T-helper 2 cell (primary cell): ENCODE measurements around the gene NGFR.

ENCODE experiments used
- DNase-seq, 5 experiments: peaks; one replicate each; pipeline versions ENCODE4 v3.0.0 to v3.0.0-alpha.2; 2012 to 2022

NGFR gene

DNA sequence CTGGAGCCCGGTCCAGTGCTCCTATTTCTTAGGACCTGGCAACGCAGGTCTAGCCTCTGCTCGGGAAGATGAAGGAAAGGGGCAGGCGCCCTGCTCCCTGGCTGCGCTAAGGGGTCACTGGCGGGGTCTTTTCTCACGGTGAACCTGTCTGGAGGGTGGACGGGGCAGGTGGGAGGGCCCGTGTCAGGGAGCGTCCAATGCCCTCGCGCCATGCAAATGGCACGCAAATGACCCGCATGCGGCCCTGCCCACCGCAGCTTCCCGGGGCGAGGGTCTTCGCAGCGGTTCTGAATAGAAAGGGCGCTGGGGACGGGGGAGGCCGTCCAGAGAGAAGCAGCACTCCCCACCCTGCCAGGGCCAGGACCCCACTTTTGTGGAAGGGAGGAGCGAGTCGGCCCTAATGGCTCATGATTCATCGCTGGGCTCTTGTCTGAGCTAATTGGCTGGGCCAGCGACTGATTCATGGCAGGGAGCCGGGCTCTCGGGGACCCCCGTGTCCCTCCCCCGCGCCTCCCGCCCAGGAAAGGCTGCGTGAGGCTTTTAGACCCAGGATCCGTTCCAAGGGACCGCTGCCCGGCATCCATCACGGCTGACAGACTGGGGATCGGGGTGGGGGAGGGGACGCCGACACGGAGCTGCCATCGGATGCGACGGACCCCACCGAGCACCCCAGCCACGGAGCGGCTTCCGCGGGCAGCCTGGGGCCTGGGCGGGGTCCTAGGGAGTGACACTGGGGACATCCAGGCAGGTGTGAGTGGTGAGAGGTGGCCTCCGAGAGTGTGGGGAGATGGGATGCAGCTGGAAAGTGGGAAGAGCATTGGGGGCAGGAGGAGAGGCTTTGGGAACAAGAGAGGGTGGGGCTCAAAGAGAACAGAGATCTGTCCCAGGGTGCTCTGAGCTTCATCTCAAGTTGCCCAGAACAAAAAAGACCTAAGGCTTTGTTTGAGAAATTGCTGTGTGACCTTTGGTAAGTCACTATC, 25.0 kb upstream of the NGFR start:
- no peak for DNase-seq

DNA sequence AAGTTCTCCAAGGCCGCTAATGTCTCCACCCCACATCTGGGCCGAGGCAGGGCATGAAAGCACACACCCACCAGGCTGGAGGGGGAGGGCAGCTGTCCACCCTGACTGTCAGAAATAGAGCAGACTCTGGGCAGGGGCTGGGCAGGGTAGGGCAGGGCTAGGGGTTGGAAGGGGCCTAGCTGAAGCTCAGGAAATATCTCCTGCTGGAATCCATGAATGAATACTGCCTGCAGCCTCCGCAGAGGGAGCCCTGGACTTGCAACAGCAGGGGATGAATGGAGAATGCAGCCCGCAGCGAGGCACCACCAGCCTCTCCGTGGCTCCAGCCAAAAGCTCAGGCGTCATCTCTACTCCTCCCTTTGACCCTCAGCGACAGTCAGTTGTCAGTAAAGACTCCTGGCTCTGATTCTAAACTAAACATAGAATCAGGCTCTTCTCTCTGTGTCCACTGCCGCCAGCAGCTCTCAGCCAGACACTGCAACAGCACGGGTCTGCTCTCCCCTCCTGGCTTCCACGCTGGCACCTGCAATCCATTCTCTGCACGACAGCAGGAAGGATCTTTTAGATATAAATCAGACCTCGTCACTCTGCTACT, 23.9 kb upstream of the NGFR start:
- DNase-seq, result no peak

DNA sequence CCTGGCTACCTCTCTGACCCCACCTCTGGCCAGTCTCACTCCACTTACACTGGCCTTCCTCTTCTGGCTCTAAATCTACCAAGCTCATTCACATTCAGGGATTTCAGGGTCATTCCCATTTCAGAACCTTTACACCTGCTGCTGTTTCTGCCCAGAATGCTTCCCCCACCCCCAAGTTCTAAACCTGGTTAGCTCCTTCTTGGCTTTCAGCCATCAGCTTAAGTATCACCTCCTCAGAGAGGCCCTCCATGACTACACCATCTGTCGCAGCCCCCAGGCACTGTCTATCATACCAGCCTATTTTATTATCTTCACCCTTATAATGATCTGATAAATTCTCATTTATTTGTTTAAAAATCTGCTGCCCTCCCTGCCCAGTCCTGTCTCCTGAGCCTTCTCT, 23.3 kb upstream of the NGFR start:
- DNase-seq, result no peak

DNA sequence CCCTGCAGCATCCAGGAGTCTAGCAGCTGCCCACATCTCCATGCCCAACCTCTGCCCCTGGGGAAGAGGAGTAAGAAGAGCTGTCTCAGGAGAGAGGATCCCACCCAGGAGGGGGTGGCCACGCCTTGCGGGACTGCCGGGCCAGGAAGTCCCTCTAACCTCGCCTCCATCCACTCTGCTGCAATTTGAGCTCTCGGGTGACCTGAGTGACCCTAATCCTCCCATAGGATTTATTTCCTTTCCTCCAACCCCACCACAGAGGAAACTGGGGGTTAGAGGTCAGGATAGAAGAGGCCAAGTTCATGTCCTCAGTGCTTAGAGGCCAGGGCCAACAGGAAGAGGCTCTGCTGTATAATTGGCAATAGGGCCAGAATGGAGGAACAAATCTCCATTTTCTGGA, 22.6 kb upstream of the NGFR start:
- DNase-seq, result no peak

DNA sequence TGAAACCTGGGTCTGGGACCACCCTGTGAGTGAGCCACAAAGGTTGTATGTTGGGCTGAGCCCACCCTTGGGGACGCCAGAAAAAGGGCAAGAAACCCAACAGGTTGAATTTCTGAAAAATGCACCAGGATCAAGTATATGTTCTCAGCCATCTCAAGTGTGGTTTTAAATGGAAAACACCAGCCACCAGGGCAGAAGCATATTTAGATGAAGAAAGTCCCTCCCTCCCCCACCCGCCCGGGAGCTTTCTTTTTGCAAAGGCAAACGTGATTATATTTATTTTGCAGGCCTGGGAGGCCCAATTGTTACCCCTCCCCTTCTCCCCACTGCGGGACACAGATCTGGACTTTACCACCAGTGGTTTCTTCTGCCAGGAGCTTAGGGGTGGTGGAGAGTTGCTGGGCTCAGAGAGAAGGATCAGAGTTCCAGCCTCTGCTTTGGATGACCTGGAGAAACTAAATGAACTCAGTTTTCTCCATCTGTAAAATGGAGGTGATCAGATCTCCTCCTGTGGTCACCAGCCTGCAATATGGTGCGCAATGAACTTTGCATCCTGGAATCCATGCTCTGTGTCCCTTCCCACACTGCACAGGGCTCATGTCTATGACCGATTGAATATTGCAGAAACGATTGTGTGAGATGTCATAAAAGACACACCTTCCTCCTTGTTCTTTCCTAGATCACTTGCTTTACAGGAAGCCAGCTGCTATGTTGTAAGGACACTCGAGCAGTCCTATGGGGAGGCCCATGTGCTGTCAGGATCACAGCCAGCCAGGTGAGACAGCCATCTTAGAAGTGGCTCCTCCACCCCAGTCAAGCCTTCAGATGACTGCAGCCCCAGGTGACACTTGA, 21.0 kb upstream of the NGFR start:
- DNase-seq, result no peak

DNA sequence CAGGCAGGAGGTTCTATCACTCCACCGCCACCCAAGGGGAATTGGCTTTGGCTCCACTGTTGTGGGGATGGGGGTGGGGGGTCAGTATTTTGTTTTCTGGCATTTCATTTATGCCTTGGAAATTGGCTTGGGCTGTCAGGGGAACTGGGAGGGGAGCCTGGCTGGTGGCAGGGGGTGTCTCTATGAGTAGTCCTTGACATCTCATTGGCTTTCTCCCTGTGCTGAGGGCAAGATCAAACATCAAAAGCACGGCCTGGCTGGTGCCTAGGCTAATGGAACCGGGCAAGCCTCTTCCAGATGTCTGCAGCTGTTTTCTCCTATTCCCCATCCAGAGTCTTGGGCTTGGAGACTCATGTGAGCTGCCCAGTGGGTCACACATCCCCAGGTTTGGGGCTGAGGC, 17.4 kb upstream of the NGFR start:
- DNase-seq, result no peak

DNA sequence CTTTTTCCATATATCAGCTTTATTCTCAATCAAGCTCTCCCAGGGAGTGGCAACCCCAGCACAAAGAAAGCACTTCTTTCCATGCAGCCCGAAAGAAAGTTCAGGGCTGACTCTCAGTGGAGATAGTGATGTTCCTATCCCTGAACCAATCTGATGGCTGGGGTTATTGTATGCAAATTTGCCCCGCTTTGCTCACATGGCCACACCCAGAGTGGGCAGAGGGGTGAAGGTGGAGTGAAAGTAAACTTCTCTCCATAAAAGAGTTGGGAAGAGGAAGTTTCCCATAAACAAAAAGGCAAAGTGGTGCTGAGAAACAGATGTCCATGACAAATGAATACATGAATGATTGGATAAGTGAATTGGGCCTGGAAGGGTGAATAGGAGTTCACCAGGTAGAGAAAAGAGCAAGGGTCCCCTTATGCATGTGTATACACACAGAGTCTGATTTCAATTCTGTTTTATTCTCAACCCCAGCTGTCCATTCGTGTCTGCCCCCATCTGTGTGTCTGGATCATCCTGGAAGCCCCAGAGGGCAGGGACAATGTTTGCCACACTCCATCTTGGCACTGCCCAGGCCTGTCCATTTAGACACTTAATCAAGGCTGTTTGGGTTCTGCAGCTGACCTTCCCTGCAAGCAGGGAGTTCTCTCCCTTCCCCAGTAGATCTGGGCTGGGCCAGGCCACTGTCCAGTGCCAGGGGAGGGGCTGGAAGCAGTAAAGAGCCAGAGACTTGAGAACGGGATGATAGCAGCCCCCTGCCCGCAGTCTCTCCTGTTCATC, 14.1 kb upstream of the NGFR start:
- DNase-seq, result no peak

DNA sequence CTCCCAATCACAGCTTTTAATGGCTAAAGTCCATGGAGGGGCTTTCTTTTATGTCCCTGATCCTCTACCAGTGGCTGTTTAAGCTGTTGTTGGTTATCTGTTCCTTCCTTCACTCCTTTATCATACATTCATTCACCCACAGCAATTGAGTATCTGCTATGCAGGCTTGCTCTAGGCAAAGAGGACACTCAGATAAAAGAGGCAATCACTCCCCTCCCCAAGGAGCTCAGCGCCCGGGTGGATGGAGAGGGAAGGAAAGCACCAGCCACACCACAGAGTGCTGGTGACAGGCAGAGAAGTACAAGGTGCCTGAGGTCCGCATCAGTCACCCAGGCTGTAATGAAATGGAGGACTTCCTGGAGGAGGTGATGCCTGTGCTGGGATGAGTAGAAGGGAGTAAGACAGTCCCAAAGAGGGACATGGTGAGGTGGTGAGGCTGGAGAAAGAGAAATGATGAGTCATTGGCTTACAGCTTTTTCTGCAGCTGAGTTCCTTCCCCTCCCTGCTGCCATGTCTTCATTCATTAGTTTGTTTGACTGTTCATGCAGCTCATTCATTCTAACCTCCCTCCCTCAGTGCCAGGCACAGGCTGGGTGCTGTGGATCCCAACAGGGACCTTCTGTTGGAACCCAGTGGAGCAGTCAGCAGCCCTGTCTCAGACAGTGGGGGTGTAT, 12.8 kb upstream of the NGFR start:
- DNase-seq, result no peak

DNA sequence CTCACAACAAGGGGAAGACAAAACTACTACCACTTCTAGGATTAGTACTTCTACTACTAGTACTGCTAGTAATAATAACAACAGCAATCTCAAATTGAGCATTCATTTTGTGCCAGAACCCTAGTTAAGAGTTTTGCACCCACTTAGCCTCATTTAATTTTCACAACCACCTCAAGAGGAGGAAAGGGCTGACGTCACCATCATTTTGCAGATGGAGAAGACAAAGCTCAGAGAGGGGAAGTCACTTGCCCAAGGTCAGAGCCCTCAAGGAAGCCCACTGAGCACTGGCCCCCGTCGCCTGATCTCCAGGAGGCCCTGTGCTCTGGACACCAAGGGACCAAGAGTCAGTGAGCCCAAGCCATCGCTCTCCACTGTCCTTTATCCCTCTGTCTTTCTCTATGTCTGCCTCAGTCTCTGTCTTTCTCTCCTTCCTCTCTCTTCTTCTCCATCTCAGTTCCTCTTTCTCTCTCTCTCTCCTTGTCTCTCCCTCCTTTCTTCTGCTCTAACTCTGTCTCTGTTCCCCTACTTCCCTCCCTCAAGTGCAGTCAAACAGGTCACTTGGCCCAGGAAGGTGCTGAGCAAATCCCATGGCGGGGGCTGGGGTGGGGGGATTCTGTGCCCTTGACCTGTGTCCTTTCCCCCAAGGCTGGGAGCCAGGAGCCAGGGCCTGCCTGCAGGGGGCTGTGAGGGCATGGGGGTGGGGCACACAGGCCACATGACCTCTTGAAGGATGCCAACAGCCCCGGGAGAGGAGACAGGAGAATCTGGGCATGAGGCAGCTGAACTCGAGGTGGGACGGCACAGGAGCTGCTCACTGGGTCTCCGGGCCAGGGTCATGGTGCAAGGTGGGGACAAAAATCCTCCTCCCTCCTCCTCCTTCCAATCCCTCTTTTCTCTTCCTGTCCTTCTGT, 11.2 kb upstream of the NGFR start:
- DNase-seq, result no peak

DNA sequence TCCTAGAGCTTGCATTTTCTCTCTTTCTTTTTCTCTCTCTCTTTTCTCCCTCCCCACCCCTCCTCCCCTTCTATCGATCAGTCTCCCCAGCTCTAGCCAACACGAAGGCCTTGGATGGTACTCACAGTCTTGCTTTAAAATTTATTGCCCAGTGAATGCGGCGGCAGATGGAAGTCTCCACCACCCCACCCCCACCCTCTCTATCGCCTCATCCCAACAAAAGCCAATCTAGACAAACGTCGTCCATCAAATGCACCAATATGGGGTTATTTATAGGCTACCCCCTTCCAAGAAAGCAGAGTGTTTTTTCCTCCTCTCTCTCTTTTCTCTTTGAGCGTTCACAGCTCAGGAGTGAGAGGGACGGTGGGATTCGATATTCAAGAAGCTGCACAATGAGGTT, 10.5 kb upstream of the NGFR start:
- no peak for DNase-seq

DNA sequence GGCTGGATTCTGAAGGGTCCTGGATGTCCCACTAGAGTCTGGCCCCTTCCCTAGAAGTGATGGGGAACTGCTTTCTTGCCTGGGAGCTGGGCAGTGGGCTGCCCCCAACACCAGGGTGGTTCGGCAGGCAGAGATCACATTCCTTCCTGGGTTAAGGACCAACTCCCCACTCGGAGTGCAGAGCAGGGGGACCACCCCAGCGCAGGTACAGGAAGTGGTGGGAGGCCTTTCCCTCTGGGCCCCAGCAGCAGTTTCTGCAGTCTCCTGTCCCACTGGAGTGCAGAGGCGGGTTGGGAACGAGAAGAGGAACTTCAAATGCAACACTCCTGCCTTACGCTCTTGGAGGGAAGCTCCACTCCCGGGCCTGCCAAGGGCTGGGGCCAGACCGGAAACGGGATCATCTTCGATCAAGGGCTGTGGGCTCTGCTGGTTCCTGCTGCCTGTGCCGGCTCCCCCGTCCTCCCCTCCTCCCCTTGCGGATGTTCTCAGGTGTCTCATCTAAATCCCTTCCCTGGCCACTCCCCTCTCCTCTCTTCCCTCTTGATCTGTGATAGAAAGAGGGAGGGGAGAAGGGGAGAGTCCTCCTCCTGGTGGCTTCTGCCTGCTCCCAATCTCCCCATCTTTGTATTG, 9.0 kb upstream of the NGFR start:
- no peak for DNase-seq

DNA sequence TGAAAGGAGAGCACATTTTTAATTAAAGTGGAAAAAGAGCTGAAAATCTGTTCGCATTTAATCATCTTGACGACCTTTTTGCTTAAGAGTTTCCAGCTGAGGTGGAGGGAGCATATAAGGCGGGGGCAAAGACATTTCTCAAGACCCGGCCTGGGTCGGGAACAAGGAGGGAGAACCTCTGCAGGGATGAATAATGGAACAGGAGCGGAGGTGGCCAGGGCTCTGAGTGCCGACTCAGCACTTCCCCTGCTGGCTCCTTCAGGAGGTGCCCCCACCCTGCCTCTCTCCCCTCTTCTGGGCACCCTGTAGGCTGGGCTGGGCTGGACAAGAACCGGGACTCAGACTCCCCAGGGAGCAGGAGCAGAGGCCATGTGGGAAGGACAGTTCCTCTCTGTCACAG, 7.9 kb upstream of the NGFR start:
- DNase-seq, result no peak

DNA sequence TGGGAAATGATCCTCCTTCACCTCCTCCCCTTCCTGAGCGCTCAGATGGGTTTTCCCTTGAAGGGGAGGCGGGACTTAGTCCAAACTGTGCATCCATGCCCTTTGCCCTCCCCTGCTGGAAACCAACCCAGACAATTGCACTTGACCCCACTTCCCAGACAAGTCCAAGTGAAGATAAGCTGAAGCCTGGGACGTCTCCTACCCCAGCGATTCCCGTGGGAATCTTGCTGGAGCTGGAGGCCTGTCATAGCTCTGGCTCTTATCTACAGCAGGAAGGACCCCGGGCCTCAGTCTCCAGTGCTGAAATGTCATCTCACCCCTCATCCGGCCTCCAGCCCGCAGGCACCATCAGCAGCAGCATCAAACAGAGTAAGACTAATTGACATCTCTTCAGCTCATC, 6.5 kb upstream of the NGFR start:
- DNase-seq, result no peak

DNA sequence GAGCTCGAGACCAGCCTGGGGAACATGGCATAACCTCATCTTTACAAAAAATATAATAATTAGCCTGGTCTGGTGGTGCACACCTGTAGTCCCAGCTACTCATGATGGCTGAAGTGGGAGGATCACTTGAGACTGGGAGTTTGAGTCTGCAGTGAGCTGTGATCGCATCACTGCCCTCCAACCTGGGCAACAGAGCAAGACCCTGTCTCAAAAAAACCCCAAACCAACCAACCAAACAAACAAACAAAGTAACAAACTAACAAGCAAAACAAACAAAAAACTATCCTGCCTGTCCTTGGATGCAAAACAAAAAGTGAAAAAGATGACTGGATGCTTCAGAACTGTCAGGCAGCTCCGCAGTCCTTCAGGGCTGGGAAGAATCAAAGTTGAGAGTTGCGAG, 5.7 kb upstream of the NGFR start:
- no peak for DNase-seq

DNA sequence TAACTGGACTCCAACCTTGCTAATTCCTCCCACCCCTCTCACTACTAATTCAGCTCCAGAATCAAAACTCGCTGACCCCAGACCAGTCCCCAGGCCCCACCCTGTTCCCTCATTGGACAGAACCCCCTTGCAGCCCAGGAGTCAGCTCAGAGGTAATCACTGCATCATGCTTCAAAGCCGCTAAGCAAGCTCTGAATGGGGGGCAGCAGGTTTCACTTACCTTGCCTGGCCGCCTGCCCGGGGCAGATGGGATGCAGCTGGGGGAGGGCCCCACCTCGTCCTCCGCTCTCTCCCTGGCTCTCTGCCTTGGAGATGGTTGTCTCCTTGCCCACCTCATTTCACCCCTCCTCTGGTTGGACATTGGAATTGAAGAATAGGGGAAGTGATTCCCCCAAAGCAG, 4.8 kb upstream of the NGFR start:
- no peak for DNase-seq

DNA sequence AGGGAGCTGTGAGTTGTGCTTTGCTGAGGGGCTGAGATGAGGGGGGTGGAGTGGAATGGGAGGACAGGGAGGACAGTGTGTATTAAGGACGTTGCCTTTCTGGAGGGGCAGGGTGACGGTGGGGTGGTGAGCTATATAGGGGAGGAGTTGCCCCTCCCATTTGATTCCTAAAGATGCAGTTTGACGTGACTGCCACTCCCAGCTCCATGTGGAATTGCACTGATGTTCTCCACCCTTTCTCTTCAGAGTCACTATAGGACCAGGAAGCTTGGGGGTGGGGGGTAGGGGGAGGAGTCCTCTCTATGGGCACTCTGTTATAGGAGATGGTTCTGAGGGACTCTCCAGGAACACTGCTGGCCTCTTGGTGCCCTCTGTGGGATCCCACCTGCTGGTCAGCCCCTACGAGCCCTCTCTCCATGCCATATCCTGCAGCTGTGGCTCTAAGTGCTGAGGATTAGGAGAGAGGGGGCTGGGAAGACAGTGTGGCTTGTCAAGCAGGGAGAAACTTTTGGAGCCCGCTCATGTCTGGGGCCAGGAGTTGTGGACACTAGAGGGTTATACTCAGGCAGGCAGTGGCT, 3.8 kb upstream of the NGFR start:
- DNase-seq, result no peak

DNA sequence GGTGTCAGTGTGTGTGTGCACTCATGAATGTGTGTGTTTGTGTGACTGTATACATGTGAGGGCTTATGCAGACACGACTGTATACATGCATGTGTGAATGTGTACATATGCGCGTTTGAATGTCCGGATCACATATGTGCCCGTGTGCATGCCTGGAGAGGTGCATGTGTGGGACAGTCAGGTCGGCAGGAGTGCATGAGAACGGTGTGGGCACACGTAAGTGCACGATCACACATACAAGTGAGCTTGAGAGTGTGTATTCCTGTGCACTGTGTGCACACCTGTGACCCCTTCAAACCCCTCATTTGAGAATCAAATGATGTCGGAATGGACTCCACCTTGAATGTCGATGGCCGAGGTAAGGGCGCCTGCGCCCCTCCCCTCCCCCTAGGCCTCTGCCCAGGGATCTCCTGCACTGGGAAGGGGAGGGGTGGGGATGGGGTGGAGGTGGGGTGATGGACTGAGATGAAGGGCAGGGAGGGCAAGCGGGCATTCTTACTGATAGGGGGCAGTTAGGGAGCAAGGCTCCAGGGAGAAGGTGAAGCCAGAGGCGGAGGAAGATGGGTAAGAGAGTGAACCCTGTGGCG, 601 bp upstream of the NGFR start:
- DNase-seq, result no peak

DNA sequence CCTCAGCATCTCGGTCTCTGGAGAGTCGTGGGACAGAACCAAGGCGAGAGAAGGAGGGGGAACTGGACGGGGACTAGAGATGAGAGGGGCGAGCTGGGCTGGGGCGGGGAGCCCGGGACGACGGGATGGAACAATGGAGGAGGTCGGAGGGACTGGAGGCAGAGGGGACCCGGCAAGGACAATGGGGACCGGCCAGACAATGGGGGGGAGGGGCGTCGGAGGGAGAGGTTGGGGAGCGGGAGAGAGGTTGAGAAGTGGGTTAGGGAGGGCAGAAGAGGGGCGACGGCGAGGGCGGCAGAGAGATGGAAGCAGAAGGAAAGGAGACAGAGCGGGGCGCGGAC, 719 bp downstream of the NGFR start:
- DNase-seq, result no peak

DNA sequence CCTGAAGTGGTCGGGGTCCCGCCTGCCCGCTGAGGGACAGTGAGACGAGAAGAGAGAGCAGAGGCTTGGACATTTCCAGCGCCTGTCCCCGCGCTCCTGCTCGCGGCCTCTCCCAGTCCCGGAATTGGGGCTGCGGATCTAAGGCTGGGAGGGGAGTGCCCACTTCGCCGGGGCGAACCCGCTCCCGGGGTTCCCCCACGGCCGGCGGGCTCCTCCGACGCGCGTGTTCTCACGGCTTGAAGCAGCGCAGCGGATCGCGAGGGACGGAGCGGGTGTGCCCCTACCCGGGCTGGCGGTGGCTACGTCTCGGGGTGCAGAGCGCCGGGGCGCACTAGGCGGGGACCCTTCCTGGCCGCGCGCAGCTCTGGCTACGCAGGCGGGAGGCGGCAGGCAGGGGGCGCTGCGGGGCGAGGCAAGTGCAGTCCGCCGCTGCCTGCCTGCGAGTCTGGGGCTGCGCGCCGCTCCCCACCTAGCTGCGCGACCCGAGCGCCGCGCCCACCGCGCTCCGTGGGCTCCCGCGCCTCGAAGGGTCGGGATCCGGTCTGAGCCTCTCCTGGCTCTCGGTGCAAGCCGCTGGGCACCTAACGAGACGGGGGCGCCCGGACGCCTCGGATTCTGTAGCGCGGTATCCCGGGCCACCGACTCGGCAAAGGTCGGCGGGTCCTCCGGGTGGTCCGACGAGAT, 1.2 kb downstream of the NGFR start:
- DNase-seq, result peak; percentile 69 to 79 (median 78)
